ENCODE data around the gene ZNF362.

ZNF362 gene

DNA sequence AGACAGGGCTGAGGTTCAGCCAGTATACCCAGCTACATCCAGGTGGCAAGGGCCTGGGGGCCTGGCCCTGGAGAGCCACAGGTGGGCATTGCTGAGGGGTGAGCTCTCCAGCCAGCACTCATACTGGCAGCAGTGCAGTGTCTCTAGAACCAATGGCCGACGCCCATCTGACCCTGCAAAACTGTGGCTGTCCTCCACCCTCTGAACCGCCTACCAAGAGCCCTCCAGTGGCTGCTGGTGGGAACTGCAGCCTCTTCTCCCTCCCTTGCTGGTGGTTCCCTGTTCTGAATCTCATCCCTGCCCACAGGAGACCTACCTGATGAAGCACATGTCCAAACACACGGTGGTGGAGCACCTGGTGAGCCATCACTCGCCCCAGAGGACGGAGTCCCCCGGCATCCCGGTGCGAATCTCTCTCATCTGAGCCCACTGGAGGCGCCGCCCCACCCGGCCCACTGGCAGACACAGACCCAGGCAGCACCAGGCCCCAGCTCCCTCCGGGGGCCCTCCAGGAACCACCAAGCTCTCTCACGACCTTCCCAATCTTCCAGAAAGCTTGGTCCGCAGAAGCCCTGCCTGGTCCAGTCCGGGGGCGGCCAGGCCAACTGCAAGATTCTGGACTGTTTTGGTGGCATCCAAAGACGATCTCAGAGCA lies 42.5 kb downstream of the ZNF362 start:
- TF ChIP-seq, protein P1, sequence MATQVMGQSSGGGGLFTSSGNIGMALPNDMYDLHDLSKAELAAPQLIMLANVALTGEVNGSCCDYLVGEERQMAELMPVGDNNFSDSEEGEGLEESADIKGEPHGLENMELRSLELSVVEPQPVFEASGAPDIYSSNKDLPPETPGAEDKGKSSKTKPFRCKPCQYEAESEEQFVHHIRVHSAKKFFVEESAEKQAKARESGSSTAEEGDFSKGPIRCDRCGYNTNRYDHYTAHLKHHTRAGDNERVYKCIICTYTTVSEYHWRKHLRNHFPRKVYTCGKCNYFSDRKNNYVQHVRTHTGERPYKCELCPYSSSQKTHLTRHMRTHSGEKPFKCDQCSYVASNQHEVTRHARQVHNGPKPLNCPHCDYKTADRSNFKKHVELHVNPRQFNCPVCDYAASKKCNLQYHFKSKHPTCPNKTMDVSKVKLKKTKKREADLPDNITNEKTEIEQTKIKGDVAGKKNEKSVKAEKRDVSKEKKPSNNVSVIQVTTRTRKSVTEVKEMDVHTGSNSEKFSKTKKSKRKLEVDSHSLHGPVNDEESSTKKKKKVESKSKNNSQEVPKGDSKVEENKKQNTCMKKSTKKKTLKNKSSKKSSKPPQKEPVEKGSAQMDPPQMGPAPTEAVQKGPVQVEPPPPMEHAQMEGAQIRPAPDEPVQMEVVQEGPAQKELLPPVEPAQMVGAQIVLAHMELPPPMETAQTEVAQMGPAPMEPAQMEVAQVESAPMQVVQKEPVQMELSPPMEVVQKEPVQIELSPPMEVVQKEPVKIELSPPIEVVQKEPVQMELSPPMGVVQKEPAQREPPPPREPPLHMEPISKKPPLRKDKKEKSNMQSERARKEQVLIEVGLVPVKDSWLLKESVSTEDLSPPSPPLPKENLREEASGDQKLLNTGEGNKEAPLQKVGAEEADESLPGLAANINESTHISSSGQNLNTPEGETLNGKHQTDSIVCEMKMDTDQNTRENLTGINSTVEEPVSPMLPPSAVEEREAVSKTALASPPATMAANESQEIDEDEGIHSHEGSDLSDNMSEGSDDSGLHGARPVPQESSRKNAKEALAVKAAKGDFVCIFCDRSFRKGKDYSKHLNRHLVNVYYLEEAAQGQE (IDR thresholded peaks at IDR 0.05; ENCODE audit: low read depth) = no peak
- TF ChIP-seq EGR1 (IDR thresholded peaks at IDR 0.05) (no peak), YY1 (IDR thresholded peaks at IDR 0.05; ENCODE audit: low read depth) (peak; percentile 41; the same call in 1 of the 2 replicates), TEAD4 (IDR thresholded peaks at IDR 0.05) (no peak), RAD21 (IDR thresholded peaks at IDR 0.05; ENCODE audit: low read depth) (peak; percentile 61)
- TF ChIP-seq, protein P2, sequence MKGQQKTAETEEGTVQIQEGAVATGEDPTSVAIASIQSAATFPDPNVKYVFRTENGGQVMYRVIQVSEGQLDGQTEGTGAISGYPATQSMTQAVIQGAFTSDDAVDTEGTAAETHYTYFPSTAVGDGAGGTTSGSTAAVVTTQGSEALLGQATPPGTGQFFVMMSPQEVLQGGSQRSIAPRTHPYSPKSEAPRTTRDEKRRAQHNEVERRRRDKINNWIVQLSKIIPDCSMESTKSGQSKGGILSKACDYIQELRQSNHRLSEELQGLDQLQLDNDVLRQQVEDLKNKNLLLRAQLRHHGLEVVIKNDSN (IDR thresholded peaks at IDR 0.05) = no peak

DNA sequence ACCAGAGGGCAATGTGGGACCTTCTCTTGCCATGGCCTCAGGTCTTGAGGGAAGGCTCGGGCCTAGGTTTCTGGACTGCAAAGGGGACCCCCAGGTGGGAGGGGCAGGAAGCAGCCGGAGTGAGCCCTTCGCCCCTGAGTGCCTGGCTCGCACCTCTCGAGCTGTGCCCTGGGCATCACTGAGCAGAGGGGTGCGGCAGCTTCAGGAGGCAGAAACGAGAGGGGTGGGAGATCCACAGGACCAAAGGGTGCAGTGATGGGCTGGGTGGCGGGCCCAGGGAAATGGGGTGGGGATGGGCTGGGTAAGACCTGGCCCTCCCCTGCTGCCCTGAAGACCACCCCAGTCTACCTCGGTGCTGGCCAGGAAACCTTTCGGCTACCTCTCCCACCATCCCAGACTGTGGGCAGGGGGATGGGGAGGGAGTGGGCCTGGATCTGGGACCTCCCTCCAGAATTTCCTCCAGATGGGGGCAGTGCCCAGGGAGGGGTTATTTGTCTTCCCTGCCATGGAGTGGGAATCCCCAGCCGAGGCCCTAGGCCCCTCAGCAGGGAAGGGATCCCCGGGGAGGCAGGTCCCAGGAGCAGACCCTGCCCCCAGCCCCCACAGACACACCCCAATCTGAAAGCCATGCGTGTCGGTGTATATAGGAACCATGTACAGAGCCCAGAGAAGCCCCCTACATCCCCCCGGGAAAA lies 43.3 kb downstream of the ZNF362 start:
- TF ChIP-seq FOXM1 (IDR thresholded peaks at IDR 0.05; ENCODE audit: borderline replicate concordance, low read depth) (no peak), TEAD4 (IDR thresholded peaks at IDR 0.05) (no peak)
- TF ChIP-seq, protein P3, sequence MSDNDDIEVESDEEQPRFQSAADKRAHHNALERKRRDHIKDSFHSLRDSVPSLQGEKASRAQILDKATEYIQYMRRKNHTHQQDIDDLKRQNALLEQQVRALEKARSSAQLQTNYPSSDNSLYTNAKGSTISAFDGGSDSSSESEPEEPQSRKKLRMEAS (IDR thresholded peaks at IDR 0.05) = no peak

DNA sequence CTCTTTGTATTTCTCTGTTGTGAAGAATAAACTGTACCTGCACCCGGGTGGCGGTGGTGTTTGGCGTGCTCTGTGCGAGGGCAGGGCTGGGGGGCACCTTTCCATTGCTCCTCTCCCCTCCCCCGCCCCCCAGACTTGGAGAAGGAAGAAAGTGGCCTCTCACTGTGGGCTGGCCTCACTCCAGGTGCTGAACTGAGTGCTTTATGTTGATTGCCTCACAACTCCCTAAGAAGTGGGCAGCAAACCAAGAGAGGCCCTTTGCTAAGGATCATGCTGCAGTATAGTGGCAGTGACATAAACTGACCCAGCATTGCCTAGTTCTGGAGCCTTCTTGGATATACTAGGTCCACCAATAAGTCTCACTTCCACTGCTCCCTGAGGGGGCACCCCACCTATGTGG lies 44.4 kb downstream of the ZNF362 start:
- TF ChIP-seq, protein P3 (IDR thresholded peaks at IDR 0.05) = no peak
- TF ChIP-seq EP300 (IDR thresholded peaks at IDR 0.05; ENCODE audit: borderline replicate concordance) = no peak
- no peak for TF ChIP-seq FOXM1 (IDR thresholded peaks at IDR 0.05; ENCODE audit: borderline replicate concordance, low read depth)
- TF ChIP-seq, protein P1 (IDR thresholded peaks at IDR 0.05; ENCODE audit: low read depth) = no peak
- TF ChIP-seq RAD21 (IDR thresholded peaks at IDR 0.05; ENCODE audit: low read depth) = no peak
- TF ChIP-seq, protein P2 (IDR thresholded peaks at IDR 0.05) = no peak
- no peak for TF ChIP-seq CEBPB (IDR thresholded peaks at IDR 0.05)
- TF ChIP-seq ZBTB7A (IDR thresholded peaks at IDR 0.05; ENCODE audit: low read depth) = no peak
- no peak for TF ChIP-seq YY1 (IDR thresholded peaks at IDR 0.05; ENCODE audit: low read depth)
- TF ChIP-seq TEAD4 (IDR thresholded peaks at IDR 0.05) = no peak
- TF ChIP-seq TCF12 (IDR thresholded peaks at IDR 0.05; ENCODE audit: low read depth) = no peak
- TF ChIP-seq NFIC (IDR thresholded peaks at IDR 0.05) = no peak
- TF ChIP-seq TAF1 (IDR thresholded peaks at IDR 0.05; ENCODE audit: low read depth) = no peak
- no peak for TF ChIP-seq CREB1 (IDR thresholded peaks at IDR 0.05; ENCODE audit: low read depth)
- TF ChIP-seq EGR1 (IDR thresholded peaks at IDR 0.05) = no peak

DNA sequence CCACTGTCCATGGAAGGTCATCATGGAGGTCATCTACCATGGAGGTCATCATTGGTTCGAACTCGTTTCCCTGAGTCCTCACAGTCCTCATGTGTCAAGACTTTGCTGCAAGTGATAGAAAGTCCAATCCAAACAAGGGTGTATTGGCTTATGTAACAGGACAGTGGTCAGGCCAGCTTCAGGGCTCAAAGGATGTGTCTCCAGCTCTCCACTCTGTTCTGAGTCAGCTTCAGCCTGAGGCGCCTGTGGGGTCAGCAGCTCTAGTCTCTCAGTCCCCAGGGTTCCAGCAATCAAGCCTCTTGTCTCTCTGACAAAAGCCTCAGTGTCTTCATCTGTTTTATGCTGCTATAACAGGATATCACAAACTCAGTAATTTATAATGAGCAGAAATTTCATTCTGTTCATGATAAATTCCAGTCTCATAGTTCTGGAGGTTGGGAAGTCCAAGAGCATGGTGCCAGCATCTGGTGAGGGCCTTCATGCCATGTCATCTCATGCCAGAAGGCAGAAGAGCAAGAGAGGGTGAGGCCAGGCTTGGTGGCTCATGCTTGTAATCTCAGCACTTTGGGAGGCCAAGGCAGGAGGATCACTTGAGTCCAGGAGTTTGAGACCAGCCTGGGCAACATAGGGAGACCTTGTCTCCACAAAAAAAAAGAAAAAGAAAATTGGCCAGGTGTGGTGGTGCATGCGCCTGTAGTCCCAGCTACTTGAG lies 45.1 kb downstream of the ZNF362 start:
- TF ChIP-seq, protein P1 (IDR thresholded peaks at IDR 0.05; ENCODE audit: low read depth) = no peak
- TF ChIP-seq EP300 (IDR thresholded peaks at IDR 0.05; ENCODE audit: borderline replicate concordance) = no peak
- TF ChIP-seq TEAD4 (IDR thresholded peaks at IDR 0.05) = no peak
- TF ChIP-seq EGR1 (IDR thresholded peaks at IDR 0.05) = no peak
- TF ChIP-seq, protein P3 (IDR thresholded peaks at IDR 0.05) = no peak
- TF ChIP-seq YY1 (IDR thresholded peaks at IDR 0.05; ENCODE audit: low read depth) = no peak
- TF ChIP-seq RAD21 (IDR thresholded peaks at IDR 0.05; ENCODE audit: low read depth) = no peak
- no peak for TF ChIP-seq TCF12 (IDR thresholded peaks at IDR 0.05; ENCODE audit: low read depth)
- no peak for TF ChIP-seq ZBTB7A (IDR thresholded peaks at IDR 0.05; ENCODE audit: low read depth)
- TF ChIP-seq NFIC (IDR thresholded peaks at IDR 0.05) = no peak
- no peak for TF ChIP-seq FOXM1 (IDR thresholded peaks at IDR 0.05; ENCODE audit: borderline replicate concordance, low read depth)
- TF ChIP-seq CEBPB (IDR thresholded peaks at IDR 0.05) = no peak
- no peak for TF ChIP-seq TAF1 (IDR thresholded peaks at IDR 0.05; ENCODE audit: low read depth)
- no peak for TF ChIP-seq CREB1 (IDR thresholded peaks at IDR 0.05; ENCODE audit: low read depth)
- TF ChIP-seq, protein P2 (IDR thresholded peaks at IDR 0.05) = no peak

Measured in Ishikawa (cell line).